Measurements from ENCODE around the gene KLRK1.
"Not testable (repeated sequence)": the region's sequence is repeated elsewhere in the genome, so short reads cannot be mapped to it uniquely, and the experiment has no call there.

KLRK1 gene

DNA sequence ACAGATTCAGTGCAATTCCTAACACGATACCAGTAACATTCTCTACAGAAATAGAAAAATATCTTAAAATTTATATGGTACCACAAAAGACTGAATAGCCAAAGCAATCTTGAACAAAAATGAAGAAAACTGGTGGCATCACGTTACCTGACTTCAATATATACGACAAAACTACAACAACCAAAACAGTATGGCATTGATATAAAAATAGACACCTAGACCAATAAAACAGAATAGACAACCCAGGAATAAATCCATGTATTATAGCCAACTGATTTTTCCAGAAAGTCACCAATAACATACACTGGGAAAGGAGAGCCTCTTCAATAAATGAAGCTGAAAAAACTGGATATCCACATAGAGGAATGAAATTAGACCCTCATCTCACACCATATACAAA lies 5.7 kb downstream of the KLRK1 start:
- DNase-seq (ENCODE audit: low read depth in 1 of 2, low spot score in 1 of 2), result no peak
- Histone ChIP-seq H3K27ac (replicated peaks) (no peak overlapping the region), H3K4me3 (replicated peaks; ENCODE audit: insufficient read depth, low read length) (no peak overlapping the region), H3K27me3 (ENCODE audit: insufficient read depth, poor library complexity, severe bottlenecking) (no peaks in the 10 kb centered on the region)
- TF ChIP-seq, protein P1, sequence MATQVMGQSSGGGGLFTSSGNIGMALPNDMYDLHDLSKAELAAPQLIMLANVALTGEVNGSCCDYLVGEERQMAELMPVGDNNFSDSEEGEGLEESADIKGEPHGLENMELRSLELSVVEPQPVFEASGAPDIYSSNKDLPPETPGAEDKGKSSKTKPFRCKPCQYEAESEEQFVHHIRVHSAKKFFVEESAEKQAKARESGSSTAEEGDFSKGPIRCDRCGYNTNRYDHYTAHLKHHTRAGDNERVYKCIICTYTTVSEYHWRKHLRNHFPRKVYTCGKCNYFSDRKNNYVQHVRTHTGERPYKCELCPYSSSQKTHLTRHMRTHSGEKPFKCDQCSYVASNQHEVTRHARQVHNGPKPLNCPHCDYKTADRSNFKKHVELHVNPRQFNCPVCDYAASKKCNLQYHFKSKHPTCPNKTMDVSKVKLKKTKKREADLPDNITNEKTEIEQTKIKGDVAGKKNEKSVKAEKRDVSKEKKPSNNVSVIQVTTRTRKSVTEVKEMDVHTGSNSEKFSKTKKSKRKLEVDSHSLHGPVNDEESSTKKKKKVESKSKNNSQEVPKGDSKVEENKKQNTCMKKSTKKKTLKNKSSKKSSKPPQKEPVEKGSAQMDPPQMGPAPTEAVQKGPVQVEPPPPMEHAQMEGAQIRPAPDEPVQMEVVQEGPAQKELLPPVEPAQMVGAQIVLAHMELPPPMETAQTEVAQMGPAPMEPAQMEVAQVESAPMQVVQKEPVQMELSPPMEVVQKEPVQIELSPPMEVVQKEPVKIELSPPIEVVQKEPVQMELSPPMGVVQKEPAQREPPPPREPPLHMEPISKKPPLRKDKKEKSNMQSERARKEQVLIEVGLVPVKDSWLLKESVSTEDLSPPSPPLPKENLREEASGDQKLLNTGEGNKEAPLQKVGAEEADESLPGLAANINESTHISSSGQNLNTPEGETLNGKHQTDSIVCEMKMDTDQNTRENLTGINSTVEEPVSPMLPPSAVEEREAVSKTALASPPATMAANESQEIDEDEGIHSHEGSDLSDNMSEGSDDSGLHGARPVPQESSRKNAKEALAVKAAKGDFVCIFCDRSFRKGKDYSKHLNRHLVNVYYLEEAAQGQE (IDR thresholded peaks at IDR 0.05; ENCODE audit: insufficient replicate concordance, low read depth), result no peak
- TF ChIP-seq SPI1 (IDR thresholded peaks at IDR 0.05; ENCODE audit: borderline replicate concordance, low read depth) (no peak), GABPA (IDR thresholded peaks at IDR 0.05; ENCODE audit: low read depth) (no peak), POLR2AphosphoS5 (IDR thresholded peaks at IDR 0.05; ENCODE audit: low read depth) (no peak)
- TF ChIP-seq, protein P2, sequence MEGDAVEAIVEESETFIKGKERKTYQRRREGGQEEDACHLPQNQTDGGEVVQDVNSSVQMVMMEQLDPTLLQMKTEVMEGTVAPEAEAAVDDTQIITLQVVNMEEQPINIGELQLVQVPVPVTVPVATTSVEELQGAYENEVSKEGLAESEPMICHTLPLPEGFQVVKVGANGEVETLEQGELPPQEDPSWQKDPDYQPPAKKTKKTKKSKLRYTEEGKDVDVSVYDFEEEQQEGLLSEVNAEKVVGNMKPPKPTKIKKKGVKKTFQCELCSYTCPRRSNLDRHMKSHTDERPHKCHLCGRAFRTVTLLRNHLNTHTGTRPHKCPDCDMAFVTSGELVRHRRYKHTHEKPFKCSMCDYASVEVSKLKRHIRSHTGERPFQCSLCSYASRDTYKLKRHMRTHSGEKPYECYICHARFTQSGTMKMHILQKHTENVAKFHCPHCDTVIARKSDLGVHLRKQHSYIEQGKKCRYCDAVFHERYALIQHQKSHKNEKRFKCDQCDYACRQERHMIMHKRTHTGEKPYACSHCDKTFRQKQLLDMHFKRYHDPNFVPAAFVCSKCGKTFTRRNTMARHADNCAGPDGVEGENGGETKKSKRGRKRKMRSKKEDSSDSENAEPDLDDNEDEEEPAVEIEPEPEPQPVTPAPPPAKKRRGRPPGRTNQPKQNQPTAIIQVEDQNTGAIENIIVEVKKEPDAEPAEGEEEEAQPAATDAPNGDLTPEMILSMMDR (IDR thresholded peaks at IDR 0.05; ENCODE audit: insufficient read depth, low read length), result no peak

DNA sequence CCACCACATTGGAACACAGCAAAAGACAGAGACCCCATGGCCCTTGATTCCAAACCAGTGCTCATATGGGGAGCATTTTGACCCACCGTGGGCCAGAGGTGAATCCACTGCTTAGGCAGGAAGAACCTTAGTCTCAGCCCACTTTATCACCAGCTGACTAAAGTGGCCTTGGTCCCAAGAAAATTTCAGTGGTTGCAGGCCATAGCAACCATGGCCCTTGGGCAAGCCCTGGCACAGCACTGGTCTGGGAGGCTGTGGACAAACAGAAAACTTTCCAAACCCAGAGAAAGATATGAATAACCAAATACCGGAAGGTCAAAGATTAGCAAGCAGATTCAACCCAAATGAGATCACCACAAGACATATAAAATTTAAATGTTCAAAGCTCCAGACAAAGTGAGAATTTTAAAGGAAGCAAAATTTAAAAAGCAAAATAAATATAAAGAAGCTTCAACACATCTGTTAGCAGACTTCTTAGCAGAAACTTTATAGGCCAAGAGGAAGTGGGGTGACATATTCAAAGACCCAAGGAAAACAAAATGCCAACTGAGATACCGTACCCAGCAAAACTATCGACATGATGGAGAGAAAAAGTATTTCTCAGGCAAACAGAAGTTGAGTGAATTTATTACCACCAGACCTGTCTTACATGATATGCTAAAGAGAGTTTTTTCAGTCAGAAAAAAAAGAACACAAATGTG lies 7.8 kb downstream of the KLRK1 start:
- no peak for DNase-seq (ENCODE audit: low read depth in 1 of 2, low spot score in 1 of 2)
- Histone ChIP-seq H3K27ac (replicated peaks) (no peak overlapping the region), H3K27me3 (ENCODE audit: insufficient read depth, poor library complexity, severe bottlenecking) (no peaks in the 10 kb centered on the region), H3K4me3 (replicated peaks; ENCODE audit: insufficient read depth, low read length) (no peak overlapping the region)
- TF ChIP-seq POLR2AphosphoS5 (IDR thresholded peaks at IDR 0.05; ENCODE audit: low read depth) (no peak), GABPA (IDR thresholded peaks at IDR 0.05; ENCODE audit: low read depth) (no peak)
- TF ChIP-seq, protein P2 (IDR thresholded peaks at IDR 0.05; ENCODE audit: insufficient read depth, low read length), result no peak

DNA sequence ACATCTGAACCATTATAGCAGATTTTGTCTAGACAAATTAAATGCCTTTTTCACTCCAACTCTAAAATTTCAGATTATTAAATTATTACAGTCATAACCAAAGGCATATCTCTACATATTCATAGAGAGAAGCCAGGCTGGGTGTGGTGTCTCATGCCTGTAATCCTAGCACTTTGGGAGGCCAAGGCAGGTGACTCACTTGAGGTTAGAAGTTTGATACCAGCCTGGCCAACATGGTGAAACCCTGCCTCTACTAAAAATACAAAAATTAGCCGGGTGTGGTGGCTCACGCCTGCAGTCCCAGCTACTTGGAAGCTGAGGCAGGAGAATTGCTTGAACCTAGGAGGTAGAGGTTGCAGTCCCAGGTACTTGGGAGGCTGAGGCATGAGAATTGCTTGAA lies 11.1 kb downstream of the KLRK1 start:
- H3K27ac ChIP-seq (replicated peaks); DNase-seq (ENCODE audit: low read depth in 1 of 2, low spot score in 1 of 2); H3K27me3 ChIP-seq (ENCODE audit: insufficient read depth, poor library complexity, severe bottlenecking); H3K4me3 ChIP-seq (replicated peaks; ENCODE audit: insufficient read depth, low read length): not testable (repeated sequence)

DNA sequence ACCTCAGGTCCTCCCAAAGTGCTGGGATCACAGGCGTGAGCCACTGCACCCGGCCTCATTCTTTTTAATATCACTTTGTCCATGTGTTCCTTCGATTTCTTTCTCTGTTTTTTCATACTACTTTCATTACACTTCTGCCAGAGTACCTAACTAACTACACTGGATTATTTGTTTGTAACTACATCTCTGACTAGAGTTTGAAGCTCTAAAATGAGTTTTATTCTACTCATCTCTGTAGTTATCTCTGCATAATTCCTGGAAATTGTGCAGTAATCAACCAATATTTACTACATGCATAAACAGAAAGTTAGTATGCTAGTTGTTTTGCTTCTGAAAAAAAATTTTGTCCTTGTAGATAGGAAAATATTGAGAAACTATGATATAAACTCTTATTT lies 15.2 kb downstream of the KLRK1 start:
- TF ChIP-seq, protein P1 (IDR thresholded peaks at IDR 0.05; ENCODE audit: insufficient replicate concordance, low read depth), result no peak
- TF ChIP-seq, protein P2 (IDR thresholded peaks at IDR 0.05; ENCODE audit: insufficient read depth, low read length), result no peak
- TF ChIP-seq SPI1 (IDR thresholded peaks at IDR 0.05; ENCODE audit: borderline replicate concordance, low read depth), result no peak
- TF ChIP-seq GABPA (IDR thresholded peaks at IDR 0.05; ENCODE audit: low read depth), result no peak
- no peak for TF ChIP-seq POLR2AphosphoS5 (IDR thresholded peaks at IDR 0.05; ENCODE audit: low read depth)
- Histone ChIP-seq H3K27me3 (ENCODE audit: insufficient read depth, poor library complexity, severe bottlenecking) (no peaks in the 10 kb centered on the region), H3K4me3 (replicated peaks; ENCODE audit: insufficient read depth, low read length) (no peak overlapping the region), H3K27ac (replicated peaks) (no peak overlapping the region)
- DNase-seq (ENCODE audit: low read depth in 1 of 2, low spot score in 1 of 2), result no peak
